ENCODE data around the gene CPED1.

DNA sequence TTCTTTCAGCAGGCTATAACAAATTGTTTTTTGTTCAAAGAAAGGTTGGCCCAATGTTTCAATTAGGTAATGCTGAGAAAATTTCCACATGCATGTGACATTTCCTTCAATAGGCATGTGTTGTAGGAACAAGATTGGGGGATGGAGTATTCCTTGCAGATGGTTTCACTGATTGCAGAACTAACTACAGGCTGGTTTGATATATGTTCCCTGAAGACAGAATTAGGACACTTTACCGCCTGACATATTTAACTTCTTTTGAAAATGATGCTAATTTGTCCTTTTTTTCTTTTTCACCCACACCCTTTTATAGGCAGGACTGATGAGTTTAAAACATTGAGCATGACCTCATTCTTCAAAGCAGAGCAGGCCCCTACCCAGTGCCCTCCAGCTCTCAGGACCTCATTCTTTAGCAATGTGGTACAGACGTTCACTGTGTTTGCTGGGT is 163.3 kb downstream of the CPED1 start:
- TF ChIP-seq, protein P1, sequence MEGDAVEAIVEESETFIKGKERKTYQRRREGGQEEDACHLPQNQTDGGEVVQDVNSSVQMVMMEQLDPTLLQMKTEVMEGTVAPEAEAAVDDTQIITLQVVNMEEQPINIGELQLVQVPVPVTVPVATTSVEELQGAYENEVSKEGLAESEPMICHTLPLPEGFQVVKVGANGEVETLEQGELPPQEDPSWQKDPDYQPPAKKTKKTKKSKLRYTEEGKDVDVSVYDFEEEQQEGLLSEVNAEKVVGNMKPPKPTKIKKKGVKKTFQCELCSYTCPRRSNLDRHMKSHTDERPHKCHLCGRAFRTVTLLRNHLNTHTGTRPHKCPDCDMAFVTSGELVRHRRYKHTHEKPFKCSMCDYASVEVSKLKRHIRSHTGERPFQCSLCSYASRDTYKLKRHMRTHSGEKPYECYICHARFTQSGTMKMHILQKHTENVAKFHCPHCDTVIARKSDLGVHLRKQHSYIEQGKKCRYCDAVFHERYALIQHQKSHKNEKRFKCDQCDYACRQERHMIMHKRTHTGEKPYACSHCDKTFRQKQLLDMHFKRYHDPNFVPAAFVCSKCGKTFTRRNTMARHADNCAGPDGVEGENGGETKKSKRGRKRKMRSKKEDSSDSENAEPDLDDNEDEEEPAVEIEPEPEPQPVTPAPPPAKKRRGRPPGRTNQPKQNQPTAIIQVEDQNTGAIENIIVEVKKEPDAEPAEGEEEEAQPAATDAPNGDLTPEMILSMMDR (IDR thresholded peaks at IDR 0.05) = no peak
- no peak for TF ChIP-seq POLR2A (IDR thresholded peaks at IDR 0.05)

Measured in testis (tissue), 2 donors.